ENCODE data around the gene BLVRB. TPM values are rescaled to one million over a fixed set of nuclear protein-coding genes. Genes with fewer than 3 reads are reported as not detected.

BLVRB gene
- total RNA-seq, 1 donor from 2014 or later: 11.3 TPM

DNA sequence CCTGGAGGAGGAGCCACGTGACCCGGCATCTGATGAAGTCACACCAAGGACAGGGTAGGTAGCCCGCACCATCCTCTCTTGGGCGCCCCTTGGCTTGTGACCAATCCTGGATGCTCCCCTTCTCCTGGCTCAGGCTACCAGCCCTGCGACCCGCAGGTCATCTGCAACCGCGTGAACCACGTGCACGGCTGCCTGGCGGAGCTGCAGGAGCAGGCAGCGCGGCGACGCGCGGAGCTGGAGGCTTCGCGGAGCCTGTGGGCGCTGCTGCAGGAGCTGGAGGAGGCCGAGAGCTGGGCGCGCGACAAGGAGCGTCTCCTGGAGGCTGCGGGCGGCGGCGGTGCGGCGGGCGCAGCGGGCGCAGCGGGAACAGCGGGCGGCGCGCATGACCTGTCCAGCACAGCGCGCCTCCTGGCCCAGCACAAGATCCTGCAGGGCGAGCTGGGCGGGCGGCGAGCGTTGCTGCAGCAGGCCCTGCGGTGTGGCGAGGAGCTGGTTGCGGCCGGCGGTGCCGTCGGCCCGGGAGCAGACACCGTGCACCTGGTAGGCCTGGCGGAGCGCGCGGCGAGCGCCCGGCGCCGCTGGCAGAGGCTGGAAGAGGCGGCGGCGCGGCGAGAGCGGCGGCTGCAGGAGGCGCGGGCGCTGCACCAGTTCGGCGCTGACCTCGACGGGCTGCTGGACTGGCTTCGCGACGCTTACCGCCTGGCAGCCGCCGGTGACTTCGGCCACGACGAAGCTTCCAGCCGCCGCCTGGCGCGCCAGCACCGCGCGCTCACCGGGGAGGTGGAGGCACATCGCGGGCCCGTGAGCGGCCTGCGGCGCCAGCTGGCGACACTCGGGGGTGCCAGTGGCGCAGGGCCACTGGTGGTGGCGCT lies 47.2 kb upstream of the BLVRB start:
- peak; percentile 81 for DNase-seq (ENCODE audit: low spot score)
- Mint-ChIP-seq H3K27me3 (ENCODE audit: insufficient read depth, low read depth) (peaks cover 60% of the 10 kb centered on the region), H3K27ac (no peak overlapping the region), H3K4me1 (peaks cover 15% of the 10 kb centered on the region), H3K9me3 (peaks cover 5% of the 10 kb centered on the region), H3K4me3 (peak overlapping the region; percentile 71), H3K36me3 (no peaks in the 10 kb centered on the region)
- Histone ChIP-seq H4K20me1 (ENCODE audit: low read depth) (peaks cover 4% of the 10 kb centered on the region), H3K79me2 (ENCODE audit: low read depth) (no peaks in the 10 kb centered on the region), H3K4me2 (peak overlapping the region; percentile 78), H3K4me3 (peak overlapping the region; percentile 33), H3K27me3 (peaks cover 94% of the 10 kb centered on the region), H3K9ac (no peak overlapping the region), H3F3A (ENCODE audit: low read depth) (peaks cover 7% of the 10 kb centered on the region), H3K9me3 (ENCODE audit: low read depth) (no peaks in the 10 kb centered on the region), H3K36me3 (no peaks in the 10 kb centered on the region), H2AFZ (replicated peaks) (peak overlapping the region; percentile 79), H3K27ac (no peak overlapping the region), H3K4me1 (no peaks in the 10 kb centered on the region)
- TF ChIP-seq EZH2 (IDR thresholded peaks at IDR 0.05) (peak; percentile 88), CTCF (IDR thresholded peaks at IDR 0.05) (no peak), EZH2phosphoT487 (IDR thresholded peaks at IDR 0.05) (peak; percentile 60)

DNA sequence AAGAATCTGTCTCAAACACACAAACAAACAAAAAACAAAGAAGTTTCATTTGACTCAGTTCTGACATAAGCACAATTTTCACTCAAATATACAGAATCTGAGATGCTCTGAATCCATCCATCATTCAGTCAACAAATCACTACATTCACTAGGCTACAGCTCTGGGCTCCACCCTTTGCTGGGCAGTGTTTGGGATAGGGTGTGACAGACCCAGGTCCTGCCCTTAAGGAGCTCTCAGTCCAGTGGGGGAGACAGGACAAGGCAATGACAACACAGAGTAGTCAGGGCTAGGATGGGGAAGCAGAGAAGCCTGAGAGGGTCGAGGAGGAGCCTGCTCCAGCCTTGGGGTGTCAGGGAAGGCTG lies 46.5 kb upstream of the BLVRB start:
- H3K9ac ChIP-seq: no peak overlapping the region
- H3F3A ChIP-seq (ENCODE audit: low read depth): peaks cover 7% of the 10 kb centered on the region
- no peaks in the 10 kb centered on the region for H3K36me3 ChIP-seq
- Mint-ChIP-seq H3K4me1 (peaks cover 15% of the 10 kb centered on the region), H3K9me3 (peaks cover 5% of the 10 kb centered on the region), H3K27me3 (ENCODE audit: insufficient read depth, low read depth) (peaks cover 56% of the 10 kb centered on the region), H3K27ac (no peak overlapping the region), H3K4me3 (peak overlapping the region; percentile 71), H3K36me3 (no peaks in the 10 kb centered on the region)
- no peak for DNase-seq (ENCODE audit: low spot score)
- no peaks in the 10 kb centered on the region for H3K4me1 ChIP-seq
- no peak overlapping the region for H3K4me2 ChIP-seq
- no peak for TF ChIP-seq EZH2phosphoT487 (IDR thresholded peaks at IDR 0.05)
- TF ChIP-seq EZH2 (IDR thresholded peaks at IDR 0.05): no peak
- TF ChIP-seq CTCF (IDR thresholded peaks at IDR 0.05): no peak
- no peaks in the 10 kb centered on the region for H3K79me2 ChIP-seq (ENCODE audit: low read depth)
- peaks cover 4% of the 10 kb centered on the region for H4K20me1 ChIP-seq (ENCODE audit: low read depth)
- H3K27ac ChIP-seq: no peak overlapping the region
- H3K9me3 ChIP-seq (ENCODE audit: low read depth): no peaks in the 10 kb centered on the region
- no peak overlapping the region for H3K4me3 ChIP-seq
- H3K27me3 ChIP-seq: peaks cover 87% of the 10 kb centered on the region
- no peak overlapping the region for H2AFZ ChIP-seq (replicated peaks)

- no peak overlapping the region for H3K4me3 Mint-ChIP-seq
- TF ChIP-seq EZH2 (IDR thresholded peaks at IDR 0.05) (no peak), CTCF (IDR thresholded peaks at IDR 0.05) (no peak), EZH2phosphoT487 (IDR thresholded peaks at IDR 0.05) (no peak)
- Histone ChIP-seq H3K27ac (no peak overlapping the region), H3K79me2 (ENCODE audit: low read depth) (no peaks in the 10 kb centered on the region), H3K4me3 (no peak overlapping the region), H3K9ac (no peak overlapping the region), H3F3A (ENCODE audit: low read depth) (peaks cover 7% of the 10 kb centered on the region), H3K9me3 (ENCODE audit: low read depth) (no peaks in the 10 kb centered on the region), H3K27me3 (peaks cover 86% of the 10 kb centered on the region), H2AFZ (replicated peaks) (no peak overlapping the region), H3K4me1 (no peaks in the 10 kb centered on the region), H3K36me3 (no peaks in the 10 kb centered on the region), H3K4me2 (no peak overlapping the region), H4K20me1 (ENCODE audit: low read depth) (peaks cover 4% of the 10 kb centered on the region)
- peaks cover 5% of the 10 kb centered on the region for H3K9me3 Mint-ChIP-seq
- peaks cover 15% of the 10 kb centered on the region for H3K4me1 Mint-ChIP-seq
- H3K36me3 Mint-ChIP-seq: no peaks in the 10 kb centered on the region
- DNase-seq (ENCODE audit: low spot score): no peak
- no peak overlapping the region for H3K27ac Mint-ChIP-seq
- H3K27me3 Mint-ChIP-seq (ENCODE audit: insufficient read depth, low read depth): peaks cover 51% of the 10 kb centered on the region
Observed at GRCh38 chr19:40511487-40511886, 45.9 kb upstream of the BLVRB start.

All from neural progenitor cell (in vitro differentiated cells).